LNCaP clone FGC (cell line): ENCODE results near the gene CXCR3.
"Not testable (repeated sequence)": the region's sequence is repeated elsewhere in the genome, so short reads cannot be mapped to it uniquely, and the experiment has no call there.

Source experiments
- DNase-seq: peaks from one replicate; pipeline ENCODE4 v3.0.0-alpha.2; 2011; ENCODE audit warnings: low read depth
- H3K4me3 ChIP-seq: 2 replicates; pipeline ENCODE4 v1.5.1; 2011; ENCODE audit warnings: mild to moderate bottlenecking, low read depth, low read length, control low read depth
- TF ChIP-seq, protein P1 (sequence below): IDR thresholded peaks from 2 replicates; pipeline ENCODE4 v1.5.1; 2012; ENCODE audit warnings: mild to moderate bottlenecking; ENCODE audit not compliant: control insufficient read depth, insufficient read depth; ENCODE audit errors: extremely low read depth

Gene CXCR3

DNA sequence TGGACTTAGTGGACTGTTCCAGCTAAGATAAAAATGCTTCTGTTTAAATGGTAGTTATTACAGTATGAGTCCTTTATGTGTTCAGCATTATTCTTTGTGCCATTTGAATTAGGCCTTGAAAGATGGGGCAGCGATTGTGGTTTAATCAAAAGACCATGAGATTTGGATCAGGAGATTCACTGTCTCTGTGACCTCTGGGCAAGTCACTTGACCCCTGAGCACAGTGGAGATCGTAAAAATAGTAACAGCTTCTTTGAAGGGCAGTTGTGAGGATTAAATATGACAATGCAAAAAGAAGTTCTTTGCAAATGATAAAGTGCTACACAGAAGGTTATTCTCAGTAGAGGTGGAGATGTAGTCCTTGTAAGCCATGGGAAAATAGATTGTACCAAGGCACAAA is 10.8 kb downstream of the CXCR3 start:
- TF ChIP-seq, protein P1, sequence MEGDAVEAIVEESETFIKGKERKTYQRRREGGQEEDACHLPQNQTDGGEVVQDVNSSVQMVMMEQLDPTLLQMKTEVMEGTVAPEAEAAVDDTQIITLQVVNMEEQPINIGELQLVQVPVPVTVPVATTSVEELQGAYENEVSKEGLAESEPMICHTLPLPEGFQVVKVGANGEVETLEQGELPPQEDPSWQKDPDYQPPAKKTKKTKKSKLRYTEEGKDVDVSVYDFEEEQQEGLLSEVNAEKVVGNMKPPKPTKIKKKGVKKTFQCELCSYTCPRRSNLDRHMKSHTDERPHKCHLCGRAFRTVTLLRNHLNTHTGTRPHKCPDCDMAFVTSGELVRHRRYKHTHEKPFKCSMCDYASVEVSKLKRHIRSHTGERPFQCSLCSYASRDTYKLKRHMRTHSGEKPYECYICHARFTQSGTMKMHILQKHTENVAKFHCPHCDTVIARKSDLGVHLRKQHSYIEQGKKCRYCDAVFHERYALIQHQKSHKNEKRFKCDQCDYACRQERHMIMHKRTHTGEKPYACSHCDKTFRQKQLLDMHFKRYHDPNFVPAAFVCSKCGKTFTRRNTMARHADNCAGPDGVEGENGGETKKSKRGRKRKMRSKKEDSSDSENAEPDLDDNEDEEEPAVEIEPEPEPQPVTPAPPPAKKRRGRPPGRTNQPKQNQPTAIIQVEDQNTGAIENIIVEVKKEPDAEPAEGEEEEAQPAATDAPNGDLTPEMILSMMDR = no peak
- no peak for DNase-seq
- no peak overlapping the region for H3K4me3 ChIP-seq

DNA sequence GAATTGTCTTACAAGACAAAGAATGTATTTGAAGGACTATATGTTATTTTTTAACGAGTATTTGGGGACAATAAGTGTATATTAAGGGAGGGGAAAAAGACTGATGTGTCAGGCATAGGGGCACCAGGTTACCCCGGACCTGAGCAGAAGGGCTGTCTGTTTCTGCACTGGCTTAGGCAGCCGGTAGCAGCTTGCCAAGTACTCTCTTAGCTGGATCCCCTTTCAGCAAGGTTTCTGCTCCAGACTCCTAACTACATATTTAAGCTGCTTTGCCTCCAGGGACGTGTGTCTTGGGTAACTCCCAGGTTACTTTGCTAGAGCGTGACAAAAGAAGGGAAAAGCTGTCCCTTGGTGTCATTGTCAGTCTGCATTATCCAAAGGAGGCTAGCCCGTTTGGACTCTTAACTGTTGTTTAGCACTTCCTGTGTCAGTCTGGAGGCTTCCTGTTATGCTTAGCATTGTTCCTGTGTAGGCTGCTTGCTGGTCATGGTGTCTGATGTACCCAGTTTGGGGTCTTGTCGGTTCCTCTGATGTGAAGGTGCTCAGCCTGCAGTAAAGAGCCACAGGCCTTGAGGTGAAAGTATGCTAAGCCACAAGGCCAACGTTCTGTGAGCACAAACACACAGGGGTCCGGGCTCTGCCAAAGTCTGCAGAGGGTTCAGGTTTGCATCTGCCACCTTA is 11.6 kb downstream of the CXCR3 start:
- H3K4me3 ChIP-seq = no peak overlapping the region
- no peak for DNase-seq
- TF ChIP-seq, protein P1 = no peak

DNA sequence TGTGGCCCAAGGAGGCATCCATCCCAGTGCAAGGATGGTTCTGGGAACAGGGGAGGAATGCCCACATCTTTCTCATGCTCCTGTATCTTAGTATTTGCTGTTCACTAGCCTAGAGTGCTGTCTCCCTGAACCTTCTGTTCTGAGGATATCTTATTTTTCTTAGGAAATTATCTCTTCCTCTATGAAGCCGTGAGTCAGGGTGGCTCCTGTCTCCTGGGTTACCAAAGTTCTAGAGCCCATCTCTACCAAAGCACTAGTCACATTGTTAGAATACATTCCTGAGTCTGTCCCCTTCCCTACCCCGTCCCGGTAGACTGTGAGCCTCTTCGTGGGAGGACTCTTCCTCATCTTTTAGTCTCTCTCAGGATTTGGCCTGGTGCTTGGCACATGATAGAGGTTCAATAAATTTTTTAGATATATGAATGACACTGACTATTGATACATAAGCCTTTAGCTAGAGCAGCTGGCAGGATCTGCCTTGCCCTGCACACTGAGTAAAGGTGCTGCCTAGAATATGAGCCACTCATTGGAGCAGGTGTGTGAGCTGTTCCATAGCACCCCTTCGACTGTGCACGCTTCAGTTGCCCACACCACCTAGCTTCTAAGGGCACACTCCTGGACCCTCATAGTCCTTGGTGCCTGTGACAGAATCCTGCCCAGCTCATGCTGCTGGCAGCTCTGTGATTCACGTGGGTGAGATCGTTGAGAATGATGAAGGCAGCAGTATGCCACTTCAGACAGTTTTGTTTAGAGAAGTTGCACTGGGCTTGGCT is 13.3 kb downstream of the CXCR3 start:
- no peak overlapping the region for H3K4me3 ChIP-seq
- DNase-seq = no peak
- TF ChIP-seq, protein P1 = no peak

DNA sequence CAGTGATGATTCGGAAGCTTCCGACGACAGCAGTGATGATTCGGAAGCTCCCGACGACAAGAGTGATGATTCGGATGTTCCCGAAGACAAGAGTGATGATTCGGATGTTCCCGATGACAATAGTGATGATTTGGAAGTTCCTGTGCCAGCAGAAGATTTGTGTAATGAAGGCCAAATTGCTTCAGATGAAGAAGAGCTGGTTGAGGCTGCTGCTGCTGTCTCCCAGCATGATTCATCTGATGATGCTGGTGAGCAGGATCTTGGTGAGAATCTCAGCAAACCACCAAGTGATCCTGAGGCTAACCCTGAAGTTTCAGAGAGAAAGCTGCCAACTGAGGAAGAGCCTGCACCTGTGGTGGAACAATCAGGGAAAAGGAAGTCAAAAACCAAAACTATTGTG is 14.2 kb downstream of the CXCR3 start:
- TF ChIP-seq, protein P1 = no peak
- no peak for DNase-seq
- H3K4me3 ChIP-seq = no peak overlapping the region

DNA sequence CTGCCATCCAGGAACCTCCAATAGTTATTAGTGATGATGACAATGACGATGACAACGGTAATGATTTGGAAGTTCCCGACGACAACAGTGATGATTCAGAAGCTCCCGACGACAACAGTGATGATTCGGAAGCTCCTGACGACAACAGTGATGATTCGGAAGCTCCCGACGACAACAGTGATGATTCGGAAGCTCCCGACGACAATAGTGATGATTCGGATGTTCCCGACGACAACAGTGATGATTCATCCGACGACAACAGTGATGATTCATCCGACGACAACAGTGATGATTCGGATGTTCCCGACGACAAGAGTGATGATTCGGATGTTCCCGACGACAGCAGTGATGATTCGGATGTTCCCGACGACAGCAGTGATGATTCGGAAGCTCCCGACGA is 14.7 kb downstream of the CXCR3 start:
- TF ChIP-seq, protein P1 = no peak
- no peak for DNase-seq
- no peak overlapping the region for H3K4me3 ChIP-seq

DNA sequence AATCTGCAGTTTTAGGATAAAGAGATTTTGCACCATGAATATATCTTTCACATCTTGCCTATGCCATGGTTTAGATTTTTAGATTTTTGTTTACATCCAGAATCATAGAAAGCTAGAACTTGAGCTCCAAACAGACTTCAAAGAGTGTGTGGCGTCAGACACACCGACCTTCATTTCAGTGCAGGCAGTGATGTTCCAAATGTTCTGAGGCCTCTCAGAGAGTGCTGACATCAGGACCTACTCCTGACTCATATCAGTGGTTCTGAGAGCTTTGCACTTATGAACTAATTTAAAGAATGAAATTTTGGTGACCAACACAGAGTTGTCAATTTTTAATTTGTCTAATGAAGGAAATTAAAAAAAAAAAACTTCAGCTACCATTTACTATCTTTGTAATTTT is 18.3 kb downstream of the CXCR3 start:
- H3K4me3 ChIP-seq = no peak overlapping the region
- TF ChIP-seq, protein P1 = no peak
- DNase-seq = no peak

DNA sequence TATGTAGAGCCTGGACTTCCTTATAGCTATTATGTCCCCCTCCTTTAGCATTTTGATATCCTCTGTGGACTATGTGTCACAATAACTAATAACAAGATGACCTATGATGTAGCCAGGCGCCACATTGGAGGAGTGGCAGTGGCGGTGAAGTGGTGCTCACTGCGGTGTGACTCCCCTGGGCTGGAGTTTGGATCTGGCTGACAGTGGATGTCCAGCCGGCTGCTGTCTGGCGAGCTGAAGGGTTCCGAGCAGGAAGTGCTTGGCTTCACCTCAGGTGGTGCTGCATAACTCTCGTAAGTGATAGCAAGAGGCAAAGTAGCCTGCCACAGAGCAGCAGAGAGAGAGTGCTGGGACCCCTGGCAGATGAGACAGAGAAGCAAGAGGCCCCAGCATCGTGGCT is 25.1 kb downstream of the CXCR3 start:
- DNase-seq = not testable (repeated sequence)

More for the DNA sequence above, 25.1 kb downstream of the CXCR3 start:
- H3K4me3 ChIP-seq = not testable (repeated sequence)
